LoVo (cell line): ENCODE data around the gene DIAPH2.

Experiments
- DNase-seq: peaks from one replicate; pipeline ENCODE4 v3.0.0-alpha.2; 2016; ENCODE audit warnings: low spot score

The DIAPH2 gene

DNA sequence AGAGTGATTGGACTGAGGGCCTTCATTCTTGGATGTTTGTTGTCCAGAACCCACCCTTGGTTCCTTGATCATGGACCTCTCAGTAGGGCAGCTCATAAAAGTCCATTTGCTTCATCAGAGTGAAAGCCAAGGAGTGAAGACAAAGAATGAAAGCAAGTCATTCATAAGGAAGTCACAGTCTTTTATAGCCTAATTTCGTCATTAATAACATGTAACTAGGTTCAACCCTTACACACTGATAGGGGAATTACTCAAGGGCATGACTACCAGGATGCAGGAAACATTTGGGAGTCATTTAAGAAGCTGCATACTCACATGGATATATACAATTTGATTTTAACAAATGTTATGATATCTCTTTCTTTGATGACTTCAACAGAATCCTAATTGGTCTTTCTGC lies 294.3 kb downstream of the DIAPH2 start:
- no peak for DNase-seq

DNA sequence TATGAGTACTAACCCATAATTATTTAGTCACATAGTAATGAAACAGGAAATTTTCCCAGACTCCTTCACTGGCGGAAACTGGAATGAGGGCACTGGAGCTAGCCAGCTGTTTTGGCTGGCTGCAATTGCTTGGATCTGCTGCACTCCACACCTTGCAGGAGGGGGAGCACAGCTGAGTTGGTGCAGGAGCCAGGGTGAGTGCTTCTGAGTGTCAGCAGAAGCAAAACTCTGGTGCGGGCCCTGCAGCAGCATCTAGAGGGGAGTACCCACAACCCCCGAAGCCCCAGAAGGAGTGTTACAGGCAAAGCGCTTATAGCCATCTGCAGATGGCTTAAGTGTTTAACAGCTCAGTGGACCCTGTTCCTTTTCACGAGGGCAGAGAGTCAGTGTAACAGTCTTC lies 295.1 kb downstream of the DIAPH2 start:
- no peak for DNase-seq

DNA sequence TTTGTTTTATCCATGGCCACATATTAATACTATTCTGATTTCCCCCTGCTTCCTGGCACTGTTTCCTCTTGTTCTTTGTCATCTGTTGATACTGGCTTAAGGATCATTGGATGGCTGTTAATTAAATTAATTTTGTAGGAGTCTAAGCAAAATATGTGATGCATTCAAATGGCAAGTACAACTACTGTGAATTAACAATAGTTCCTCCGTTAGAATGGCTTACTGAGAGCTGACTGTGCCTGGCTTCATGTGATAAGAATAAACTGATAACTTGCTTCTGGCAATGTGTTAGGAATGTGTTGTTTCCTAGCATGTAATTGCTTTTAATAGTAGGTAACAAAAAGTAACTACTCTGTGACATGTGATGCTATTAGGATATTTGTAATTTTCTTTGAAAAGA lies 297.5 kb downstream of the DIAPH2 start:
- no peak for DNase-seq

DNA sequence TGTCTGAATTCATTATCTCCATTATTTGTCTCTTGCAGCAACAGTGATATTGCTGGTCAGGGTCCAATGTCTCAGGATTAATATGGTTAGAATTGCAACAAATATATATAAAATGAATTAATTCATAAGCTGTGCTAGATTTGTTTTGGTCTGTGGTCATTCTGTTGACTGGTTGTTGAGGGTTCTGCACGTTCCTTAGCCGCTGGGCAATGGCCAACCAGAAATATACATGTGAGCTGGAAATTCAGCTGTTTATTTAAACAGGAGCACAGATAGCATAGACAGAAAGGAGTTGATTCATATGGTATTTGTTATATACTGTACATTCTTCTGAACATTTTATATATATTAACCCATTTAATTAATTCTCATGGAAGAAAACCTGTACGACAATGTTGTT lies 299.9 kb downstream of the DIAPH2 start:
- DNase-seq = no peak

DNA sequence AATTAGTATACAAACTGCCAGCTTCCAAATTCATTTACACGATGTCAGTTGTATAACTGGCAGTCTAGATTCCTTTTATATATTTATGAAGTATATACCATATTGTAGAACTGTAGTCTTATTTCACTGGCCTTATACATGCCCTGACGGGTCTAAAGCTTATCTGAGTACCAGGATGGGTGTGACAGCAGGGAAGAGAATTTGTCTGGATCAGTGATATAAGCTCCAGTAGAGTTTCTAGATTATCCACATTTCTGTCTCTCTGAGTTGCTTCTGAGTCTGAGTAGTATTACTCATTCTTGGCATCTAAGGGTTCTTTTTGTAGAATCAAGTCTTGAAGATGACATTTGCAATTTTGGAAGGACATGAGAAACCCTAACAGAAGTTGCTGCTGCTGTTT lies 300.4 kb downstream of the DIAPH2 start:
- DNase-seq = no peak

DNA sequence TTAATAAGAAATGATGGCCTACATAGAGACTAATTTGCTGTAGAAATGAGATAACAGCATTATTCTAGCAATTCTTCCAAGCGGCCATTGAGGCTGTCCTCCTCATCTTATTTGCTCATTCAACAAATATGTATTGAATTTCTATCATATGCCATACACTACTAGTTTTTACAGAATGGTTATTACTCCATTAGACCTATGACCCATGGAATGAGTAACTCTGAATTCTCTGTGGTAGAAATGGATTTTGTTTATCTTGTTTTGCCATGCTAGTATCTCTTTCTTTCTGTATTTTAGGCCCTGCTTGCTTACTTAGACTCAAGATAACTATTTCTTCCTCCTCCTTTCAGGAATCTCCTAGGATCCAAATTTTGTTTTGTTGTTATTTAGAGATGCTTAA lies 302.6 kb downstream of the DIAPH2 start:
- DNase-seq = no peak

DNA sequence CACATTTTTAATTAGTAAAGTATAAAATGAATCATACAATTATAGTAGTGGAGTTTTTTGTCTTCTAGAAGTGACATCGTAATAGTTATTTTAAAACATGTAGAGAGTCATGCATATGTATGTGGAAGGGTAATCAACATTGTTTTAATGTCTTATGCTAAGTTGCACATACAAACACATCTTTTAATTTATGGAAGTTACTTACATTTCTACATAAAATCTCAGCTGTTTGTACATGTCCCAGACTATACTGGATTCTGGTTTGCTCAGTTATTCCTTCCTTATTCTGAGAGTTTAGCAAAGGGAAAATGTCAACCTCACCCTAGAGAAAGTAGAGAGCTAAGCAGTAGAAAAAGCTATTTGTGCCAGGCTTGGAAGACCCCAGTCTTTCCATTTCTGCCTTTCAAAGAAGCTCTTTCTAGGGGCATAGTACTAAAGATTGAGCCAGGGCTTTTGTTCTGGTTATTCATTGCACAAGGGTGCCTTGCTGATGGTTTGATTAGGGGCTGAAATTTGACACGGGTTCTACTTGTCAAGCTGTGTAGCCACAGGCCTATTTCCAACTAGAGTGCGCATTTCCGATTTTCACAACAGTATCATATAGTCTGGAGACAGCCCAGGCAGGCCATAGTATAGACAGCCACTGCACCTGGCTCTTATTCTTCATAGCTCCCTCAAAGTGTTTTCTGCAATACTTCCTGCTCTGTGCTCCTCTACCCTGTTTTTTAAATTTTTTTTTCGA lies 305.4 kb downstream of the DIAPH2 start:
- DNase-seq = no peak

DNA sequence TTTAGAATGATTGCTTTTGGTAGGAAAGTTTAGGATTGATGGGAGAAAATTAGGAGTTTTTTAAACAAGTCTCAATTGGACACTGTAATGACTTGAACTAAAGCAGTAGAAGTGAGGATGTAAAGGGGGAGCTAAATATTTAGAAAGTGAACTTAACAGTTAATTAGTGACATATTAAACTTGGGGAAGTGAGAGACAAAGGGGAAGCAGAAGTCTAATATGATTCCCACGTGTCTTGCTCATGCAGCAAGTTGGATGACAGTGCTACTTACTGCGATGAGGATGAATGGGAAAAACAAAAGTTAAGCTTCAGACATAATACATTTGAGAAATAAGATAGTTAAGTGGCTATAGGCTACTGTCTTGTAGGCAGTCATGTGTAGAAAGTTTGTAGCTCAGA lies 309.5 kb downstream of the DIAPH2 start:
- no peak for DNase-seq

DNA sequence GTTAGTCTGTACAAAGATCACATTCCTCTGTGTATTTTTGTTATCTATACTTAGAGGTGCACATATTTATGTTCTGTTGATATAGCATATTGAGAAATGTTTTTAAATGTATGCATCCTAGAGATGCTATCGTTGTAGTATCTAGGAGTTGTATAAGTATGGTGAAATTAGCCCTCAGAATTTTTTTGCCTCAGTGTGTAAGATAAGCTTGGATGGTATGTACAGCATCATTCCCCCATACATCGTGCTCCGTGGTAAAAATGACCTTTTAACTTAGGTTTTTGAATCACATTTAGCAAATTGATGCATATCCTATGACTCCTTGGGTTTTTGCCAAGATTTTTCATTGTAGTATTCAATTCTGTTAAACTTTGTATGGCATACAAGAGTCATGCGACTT lies 312.6 kb downstream of the DIAPH2 start:
- DNase-seq = no peak

DNA sequence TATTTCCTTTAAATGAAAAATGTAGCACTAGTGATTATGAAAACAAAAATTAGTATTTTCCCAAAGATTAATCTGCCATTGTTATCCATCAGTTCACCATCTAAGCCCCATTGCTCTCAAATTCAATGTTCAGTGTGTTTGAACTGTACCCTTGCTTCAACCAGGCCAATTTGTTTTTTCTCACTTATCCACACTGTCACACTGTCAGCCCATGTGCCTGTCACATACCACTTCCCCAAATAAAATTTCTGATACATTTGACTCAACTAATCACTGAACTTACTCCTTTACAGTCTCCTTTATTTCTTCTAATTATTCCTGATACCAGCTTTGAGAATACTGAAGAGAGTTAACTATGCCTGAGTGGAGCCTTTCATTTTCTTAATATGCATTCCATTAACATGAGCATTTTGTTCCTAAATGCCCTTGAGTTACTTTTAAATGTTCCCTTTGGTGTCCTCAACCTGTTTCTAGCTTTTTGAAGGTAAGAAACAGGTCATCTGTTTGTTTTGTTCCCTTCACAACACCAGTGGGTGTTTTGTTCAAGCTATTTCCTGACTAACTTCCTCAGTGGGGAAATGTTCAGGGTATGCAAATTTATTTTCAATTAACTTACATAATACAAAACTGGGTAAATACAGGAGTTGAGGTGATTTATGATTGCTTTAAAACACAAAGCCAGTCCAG lies 316.2 kb downstream of the DIAPH2 start:
- no peak for DNase-seq

DNA sequence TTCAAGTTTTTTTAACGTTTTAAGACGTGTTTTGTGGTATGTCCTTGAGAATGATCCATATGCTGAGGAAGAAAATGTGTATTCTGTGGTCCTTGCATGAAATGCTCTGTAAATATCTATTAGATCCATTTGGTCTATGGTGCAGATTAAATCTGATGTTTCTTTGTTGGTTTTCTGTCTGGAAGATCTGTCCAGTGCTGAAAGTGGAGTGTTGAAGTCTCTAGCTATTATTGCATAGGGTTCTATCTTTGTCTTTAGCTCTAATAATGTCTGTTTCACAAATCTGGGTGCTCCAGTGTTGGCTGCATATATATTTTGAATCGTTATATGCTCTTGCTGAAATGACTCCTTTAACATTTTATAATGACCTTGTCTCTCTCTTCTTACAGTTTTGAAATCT lies 321.5 kb downstream of the DIAPH2 start:
- no peak for DNase-seq

DNA sequence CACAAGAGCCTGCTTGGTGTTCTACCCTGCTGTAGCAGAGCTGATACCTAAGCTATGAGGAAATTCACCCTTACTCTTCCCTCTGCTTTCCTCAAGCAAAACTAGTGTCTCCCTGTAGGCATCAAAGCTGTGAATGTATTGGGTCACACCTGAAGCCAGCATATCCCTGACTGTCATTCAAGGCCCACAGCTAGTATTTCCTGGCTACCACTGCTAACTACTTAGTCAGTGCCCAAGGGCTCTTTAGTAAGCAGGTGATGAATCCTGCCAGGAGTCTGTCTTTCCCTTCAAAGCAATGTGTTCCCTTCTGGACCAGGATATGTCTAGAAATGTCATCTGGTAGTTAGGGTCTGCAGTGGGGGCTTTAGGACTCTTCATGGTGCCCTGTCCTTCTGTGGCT lies 324.7 kb downstream of the DIAPH2 start:
- DNase-seq = no peak

DNA sequence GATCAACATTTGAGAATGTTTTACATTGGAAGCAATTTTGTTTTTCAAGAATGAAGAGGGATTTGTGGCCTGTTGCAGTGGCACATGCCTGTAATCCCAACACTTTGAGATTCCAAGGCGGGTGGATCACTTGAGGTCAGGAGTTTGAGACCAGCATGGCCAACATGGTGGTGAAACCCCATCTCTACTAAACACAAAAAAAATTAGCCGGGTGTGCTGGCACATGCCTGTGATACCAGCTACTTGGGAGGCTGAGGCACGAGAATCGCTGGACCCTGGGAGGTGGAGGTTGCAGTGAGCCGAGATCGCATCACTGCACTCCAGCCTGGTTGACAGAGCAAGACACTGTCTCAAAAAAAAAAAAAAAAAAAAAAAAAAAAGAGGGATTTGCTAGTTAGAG lies 326.9 kb downstream of the DIAPH2 start:
- DNase-seq = no peak

DNA sequence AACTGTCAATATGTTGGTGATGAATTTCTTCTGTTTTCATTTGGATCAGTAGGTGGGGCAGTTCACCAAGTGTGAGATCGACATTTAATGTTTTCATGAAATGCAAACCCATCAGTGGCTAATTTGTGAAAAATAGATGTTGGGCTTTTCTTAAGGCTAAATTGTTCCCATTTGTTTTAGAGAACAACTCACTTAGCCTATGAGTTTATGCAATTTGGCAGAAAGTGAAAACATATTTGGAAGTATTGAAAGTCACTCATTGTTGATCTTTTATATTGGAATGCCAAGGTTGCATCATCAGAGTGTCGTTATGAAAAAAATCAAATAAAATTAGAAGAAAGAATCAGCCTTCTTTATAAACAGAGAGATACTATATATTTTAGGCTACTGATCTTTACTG lies 331.5 kb downstream of the DIAPH2 start:
- no peak for DNase-seq

DNA sequence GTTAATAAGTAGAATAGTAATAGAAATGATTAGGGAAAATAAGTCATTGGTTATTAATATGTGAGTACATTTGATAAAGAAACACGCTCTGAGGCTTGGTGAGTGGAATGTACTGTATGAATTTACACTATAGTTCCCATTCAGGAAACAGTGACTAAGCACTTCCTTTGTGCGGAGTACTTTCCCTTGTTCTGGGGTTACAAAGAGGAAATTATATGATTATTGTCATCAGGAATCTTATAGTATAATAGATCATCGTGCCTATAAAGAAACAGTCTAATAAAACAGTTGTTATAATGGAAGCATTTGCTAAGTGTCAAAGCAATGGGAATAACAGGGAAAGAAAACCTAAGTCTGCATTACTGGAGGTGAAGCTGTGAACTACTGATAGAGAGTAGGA lies 337.0 kb downstream of the DIAPH2 start:
- no peak for DNase-seq

DNA sequence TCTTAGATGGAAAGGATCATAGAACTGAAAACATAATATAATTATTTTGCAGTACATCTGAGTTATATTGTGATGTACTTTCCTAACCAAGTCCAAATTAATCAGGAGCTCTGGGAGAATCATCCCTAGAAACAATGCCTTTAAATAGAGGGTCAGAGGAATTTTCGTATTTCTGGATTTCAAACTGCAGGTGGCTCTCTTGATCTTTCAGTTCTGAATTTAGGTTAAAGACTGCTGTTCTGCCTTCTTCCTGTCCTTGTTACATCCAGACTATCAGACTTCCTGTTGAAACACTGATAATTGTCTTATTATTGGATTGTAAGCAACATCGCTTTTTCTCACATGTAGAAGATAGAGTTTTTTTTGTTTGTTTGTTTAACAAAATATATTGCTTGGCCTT lies 341.8 kb downstream of the DIAPH2 start:
- DNase-seq = no peak

DNA sequence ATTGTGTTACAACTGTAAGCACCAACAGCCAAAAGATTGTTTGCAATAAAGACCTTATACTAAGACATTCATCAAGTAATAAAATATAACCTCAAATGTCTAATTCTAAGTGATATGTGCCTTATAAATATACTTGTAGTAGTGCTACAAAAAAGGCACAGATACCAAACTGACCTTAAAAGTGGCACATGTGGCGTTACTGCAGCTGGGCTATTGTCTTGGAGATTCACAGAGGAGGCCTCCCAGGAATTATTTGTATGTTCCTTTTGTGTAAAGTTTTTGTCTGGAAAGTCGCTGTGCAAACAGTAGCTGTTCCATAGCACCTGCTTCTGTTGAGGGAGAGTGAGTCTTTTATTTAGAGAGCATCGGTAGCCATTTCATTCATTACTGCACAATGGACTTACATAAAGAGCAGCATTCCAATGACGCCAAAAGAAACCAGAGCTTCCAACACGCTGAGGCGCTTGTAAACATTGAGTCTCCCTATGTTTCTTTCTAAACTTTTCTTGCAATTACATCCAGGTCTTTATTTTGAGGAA lies 342.8 kb downstream of the DIAPH2 start:
- no peak for DNase-seq

DNA sequence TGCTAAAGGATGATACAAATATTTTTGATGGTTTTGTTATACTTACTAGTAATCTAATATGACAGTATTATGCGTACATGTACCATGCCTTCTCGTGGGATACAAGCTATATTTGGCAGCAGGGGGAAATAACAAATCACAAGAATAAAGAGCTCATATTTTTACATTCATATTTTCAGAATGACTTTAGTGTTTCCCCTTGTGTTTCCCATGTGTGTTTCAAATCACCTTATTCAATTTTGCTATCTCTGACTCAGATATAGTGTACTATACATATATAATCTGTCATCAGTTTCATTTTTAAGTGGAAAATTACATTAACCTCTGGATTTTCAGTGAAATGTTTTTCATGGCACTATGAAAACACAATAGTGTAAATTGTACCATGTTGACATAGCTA lies 345.8 kb downstream of the DIAPH2 start:
- DNase-seq = no peak

DNA sequence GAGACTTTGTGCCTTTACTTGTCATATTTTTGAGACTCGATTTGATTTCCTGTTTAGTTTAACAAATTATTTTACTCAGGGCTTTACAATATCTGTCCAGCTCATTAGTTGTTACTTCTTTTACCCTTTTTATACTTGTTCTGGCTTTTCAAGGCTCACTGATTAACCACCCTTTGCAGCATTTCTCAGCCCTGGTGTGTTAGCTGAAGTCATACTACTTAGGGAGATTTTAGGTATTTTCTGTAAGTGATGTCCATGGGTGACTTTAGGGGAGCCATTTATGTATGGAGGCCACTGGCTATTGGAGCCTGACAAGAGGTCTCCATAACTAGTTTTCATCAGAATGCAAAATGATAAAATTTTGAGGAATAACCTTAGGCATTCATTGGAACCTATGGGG lies 346.3 kb downstream of the DIAPH2 start:
- no peak for DNase-seq

DNA sequence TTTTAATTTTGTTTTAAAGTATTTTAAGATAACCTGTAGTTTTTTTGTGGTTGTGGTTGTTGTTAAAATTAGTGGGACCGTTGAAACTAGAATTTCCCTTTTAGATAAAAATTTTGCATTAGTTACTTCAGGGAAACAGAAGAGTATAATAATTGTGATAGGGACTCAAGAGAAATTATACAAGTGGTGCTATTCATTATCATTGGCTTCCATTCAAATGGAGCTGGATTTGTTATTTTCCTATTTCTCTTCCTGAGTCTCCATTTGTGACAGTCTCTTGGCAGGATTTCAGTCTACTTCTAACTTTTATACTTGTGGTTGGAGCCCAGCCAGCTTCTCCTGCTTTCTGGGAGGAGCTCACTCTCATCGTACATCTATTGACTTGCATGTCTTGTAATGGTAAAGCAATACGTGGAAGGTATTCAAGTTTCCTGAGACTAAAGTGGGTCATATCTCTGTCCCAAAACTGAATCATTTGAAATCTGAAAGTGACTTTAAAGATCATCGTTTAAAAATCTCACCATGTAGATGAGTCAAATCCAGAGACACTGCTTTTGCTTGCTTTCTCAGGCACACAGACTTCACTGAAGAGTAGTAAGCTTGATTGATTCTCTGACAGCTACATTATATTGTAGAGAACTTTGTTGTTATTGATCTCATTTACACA lies 354.9 kb downstream of the DIAPH2 start:
- peak; percentile 6 for DNase-seq

DNA sequence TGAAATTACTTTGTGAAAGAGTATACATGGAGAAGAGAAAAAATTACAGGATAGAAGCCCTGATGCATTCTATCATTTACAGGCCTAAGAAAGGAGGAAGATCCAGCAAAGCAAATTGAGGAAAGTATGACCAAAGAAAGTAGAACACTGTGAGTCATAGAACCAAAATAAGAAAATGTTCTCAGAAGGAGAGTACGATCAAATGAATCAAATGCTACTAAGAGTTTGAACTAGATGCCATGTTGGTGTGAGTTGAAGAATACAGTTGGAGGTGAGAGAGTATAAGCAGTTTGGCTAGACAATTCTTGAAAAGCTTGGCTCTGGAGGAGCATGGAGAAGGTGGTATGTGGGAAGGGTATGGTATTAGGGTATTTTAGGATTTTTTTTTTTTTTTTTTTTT lies 360.8 kb downstream of the DIAPH2 start:
- no peak for DNase-seq

DNA sequence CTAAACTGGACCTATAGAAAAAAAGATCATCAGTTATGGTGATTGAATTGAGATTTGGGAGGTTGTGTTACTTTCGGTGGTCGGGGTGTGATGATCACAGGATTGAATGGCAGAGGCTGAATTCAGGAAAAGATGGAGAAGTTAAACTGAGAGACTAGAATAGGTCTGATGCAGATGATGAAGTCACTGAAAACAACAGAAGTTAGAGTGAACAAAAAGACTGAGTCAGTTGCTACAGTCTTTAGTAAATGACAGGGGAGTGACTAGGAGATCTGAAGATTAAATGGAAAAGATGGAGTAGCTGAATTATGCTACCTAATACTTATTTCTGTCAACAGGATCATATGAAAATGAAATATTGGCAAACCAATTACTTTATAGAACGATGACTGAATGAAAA lies 362.2 kb downstream of the DIAPH2 start:
- DNase-seq = no peak

DNA sequence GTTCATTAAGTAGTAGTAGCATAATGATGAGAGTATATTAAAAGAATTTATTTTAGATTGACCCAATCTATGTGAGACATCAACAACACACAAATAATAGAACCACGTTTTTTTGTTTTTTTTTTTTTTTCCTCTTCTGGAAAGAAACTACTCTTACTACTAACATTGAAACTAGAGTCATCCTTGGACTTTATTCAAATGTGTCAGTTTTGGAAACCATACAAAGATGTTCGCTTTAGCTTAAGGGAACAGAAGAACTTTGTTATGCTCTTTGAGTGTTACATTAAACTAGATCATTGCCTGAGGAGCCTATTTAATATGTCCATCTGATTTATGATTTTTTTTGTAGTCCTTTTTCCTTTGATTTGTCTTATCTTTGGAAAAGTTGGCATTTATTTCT lies 365.8 kb downstream of the DIAPH2 start:
- DNase-seq = no peak
